ENCODE results near the gene KCNMA1. TPM values are rescaled to one million over a fixed set of nuclear protein-coding genes. Genes with fewer than 3 reads are reported as not detected.

Gene KCNMA1
- total RNA-seq, 1 donor from 2014 or later = 94.3 TPM

DNA sequence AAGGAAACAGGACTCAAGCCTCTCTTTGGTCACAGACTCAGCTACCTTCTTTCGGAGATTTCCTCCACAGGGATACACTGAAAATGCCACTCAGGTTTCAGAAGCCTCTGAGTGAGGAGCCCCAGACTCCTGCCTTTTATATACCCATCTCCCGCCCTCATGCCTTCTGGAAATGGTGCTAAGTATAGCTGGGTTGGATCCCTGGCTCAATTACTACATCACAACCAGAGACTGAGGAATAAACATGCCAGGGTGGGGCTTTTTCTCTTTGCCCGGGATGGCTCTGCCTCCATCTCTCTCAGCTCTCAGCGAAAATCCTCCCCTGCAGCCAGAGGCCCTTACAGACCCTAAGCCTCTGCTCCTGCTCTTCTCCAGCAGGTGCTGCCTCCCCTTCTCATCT is 299.5 kb downstream of the KCNMA1 start:
- Histone ChIP-seq H3K27ac (no peak overlapping the region), H3K27me3 (no peaks in the 10 kb centered on the region), H3K9me3 (no peaks in the 10 kb centered on the region), H3K36me3 (no peaks in the 10 kb centered on the region), H3K4me3 (no peak overlapping the region), H3K4me1 (no peaks in the 10 kb centered on the region)
- DNase-seq (ENCODE audit: extremely low spot score in 2 of 2) = no peak
- intact Hi-C loops (cut with DNase I) = no loop called here
- no peak for TF ChIP-seq POLR2AphosphoS5 (IDR thresholded peaks at IDR 0.05; ENCODE audit: insufficient read depth in 1 of 2, low read depth in 1 of 2)
- TF ChIP-seq POLR2A (IDR thresholded peaks at IDR 0.05) = no peak
- TF ChIP-seq, protein P1, sequence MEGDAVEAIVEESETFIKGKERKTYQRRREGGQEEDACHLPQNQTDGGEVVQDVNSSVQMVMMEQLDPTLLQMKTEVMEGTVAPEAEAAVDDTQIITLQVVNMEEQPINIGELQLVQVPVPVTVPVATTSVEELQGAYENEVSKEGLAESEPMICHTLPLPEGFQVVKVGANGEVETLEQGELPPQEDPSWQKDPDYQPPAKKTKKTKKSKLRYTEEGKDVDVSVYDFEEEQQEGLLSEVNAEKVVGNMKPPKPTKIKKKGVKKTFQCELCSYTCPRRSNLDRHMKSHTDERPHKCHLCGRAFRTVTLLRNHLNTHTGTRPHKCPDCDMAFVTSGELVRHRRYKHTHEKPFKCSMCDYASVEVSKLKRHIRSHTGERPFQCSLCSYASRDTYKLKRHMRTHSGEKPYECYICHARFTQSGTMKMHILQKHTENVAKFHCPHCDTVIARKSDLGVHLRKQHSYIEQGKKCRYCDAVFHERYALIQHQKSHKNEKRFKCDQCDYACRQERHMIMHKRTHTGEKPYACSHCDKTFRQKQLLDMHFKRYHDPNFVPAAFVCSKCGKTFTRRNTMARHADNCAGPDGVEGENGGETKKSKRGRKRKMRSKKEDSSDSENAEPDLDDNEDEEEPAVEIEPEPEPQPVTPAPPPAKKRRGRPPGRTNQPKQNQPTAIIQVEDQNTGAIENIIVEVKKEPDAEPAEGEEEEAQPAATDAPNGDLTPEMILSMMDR (IDR thresholded peaks at IDR 0.05) = no peak

DNA sequence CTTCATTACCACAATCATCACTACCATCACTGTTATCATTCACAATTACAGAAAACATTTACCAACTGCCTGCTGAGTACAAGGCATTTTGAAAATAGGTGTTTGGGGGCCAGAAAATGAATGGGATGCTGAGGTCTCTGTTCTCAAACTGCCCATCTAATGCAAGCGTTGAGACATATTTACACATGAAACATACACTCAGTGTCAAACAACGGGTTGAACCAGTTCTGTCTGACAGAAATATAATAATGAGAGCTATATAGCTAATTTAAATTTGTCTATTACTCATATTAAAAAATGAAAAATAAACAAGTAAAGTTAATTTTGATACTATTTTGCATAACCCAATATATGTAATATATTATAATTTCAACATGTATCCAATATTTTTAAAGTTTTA is 303.1 kb downstream of the KCNMA1 start:
- Histone ChIP-seq H3K9me3 (no peaks in the 10 kb centered on the region), H3K27me3 (no peaks in the 10 kb centered on the region), H3K4me1 (no peaks in the 10 kb centered on the region), H3K4me3 (no peak overlapping the region), H3K27ac (no peak overlapping the region), H3K36me3 (no peaks in the 10 kb centered on the region)
- intact Hi-C loops (cut with DNase I) = no loop called here
- no peak for DNase-seq (ENCODE audit: extremely low spot score in 2 of 2)
- TF ChIP-seq POLR2AphosphoS5 (IDR thresholded peaks at IDR 0.05; ENCODE audit: insufficient read depth in 1 of 2, low read depth in 1 of 2) (no peak), POLR2A (IDR thresholded peaks at IDR 0.05) (no peak)
- TF ChIP-seq, protein P1 (IDR thresholded peaks at IDR 0.05) = no peak

DNA sequence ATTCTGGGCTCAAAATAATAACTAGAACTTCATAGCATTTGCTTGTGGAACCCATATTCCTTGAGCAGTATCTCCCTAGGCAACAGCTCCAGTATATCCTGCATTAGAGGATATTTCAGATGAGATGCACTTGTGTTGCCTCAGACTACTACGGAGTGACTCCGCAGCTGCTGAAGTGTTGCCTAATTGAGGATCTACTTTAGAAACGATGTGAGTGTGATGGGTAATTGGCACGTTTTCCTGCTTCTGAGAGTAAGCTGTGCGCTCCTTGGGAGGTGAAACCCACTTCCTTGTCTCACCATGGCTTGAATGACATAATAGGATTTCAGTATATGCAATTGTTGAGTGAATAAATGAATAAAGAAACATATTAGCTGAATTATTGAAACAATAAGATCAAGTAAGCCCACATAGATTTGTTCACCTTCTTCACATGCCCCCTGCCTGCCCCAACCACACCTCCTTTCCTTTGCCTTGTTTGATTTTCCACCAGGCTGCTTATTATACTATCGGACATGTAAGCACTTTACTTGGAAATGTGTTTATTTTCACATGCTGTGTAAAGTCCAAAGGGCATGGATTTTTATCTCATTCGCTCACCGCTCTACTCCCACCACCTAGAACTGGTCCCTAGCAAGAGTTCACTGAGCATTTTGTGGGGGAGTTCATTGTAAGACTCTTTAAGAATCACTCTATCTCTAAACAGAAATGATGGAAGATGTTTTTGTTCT is 303.8 kb downstream of the KCNMA1 start:
- H3K27me3 ChIP-seq = no peaks in the 10 kb centered on the region
- H3K36me3 ChIP-seq = no peaks in the 10 kb centered on the region
- DNase-seq (ENCODE audit: extremely low spot score in 2 of 2) = no peak
- intact Hi-C loops (cut with DNase I) = no loop called here
- no peak overlapping the region for H3K27ac ChIP-seq
- TF ChIP-seq POLR2AphosphoS5 (IDR thresholded peaks at IDR 0.05; ENCODE audit: insufficient read depth in 1 of 2, low read depth in 1 of 2) (no peak), POLR2A (IDR thresholded peaks at IDR 0.05) (no peak)
- TF ChIP-seq, protein P1 (IDR thresholded peaks at IDR 0.05) = no peak
- H3K9me3 ChIP-seq = no peaks in the 10 kb centered on the region
- no peaks in the 10 kb centered on the region for H3K4me1 ChIP-seq
- H3K4me3 ChIP-seq = no peak overlapping the region

DNA sequence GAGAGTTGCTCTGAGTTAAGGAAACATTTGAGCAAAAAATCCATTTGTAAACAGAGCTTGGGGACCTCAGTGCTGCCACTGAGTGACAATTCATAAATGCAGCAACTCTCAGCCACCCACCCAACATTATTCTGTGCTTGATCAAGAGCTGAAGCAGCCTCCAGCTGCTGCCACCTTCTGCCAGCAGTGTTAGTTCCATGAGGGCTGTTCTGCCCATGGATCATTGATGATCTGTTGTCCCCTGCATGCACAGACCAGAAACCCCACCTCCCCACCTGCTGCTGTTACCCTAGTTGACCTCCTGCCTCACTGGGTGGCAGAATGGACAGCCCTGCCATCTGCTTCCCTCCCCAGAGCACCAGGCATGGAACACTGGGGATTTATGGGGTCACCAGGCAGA is 305.4 kb downstream of the KCNMA1 start:
- no peak overlapping the region for H3K27ac ChIP-seq
- intact Hi-C loops (cut with DNase I) = no loop called here
- no peak for DNase-seq (ENCODE audit: extremely low spot score in 2 of 2)
- TF ChIP-seq POLR2A (IDR thresholded peaks at IDR 0.05) = no peak
- no peak for TF ChIP-seq POLR2AphosphoS5 (IDR thresholded peaks at IDR 0.05; ENCODE audit: insufficient read depth in 1 of 2, low read depth in 1 of 2)
- TF ChIP-seq, protein P1 (IDR thresholded peaks at IDR 0.05) = no peak
- H3K4me1 ChIP-seq = no peaks in the 10 kb centered on the region
- H3K4me3 ChIP-seq = no peak overlapping the region
- no peaks in the 10 kb centered on the region for H3K27me3 ChIP-seq
- H3K36me3 ChIP-seq = no peaks in the 10 kb centered on the region
- no peaks in the 10 kb centered on the region for H3K9me3 ChIP-seq

DNA sequence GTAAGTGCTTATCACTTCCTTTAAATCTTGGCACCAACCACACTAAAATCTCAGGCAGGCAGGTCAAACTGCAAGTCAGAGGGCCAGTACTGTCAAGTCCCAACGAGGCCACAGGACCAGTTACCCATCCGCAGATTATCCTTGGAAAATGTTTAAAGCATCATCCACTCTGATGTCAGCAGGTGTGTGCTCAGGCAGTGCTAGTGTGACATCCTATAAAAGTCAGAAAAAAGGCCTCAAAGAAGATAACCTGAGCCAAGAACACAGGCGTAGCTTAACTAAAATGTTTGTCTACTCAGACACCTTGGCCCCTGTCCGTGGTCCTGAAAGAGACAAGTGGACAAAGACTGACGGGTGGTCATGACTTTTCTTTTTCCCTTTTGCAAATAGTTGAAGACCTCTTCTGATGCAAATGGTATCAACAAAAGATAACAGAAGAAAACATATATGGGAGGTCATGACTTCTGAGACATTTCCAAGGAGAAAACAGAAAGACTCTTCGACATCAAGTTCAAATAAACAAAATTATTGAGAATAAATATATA is 309.3 kb downstream of the KCNMA1 start:
- no peaks in the 10 kb centered on the region for H3K4me1 ChIP-seq
- TF ChIP-seq POLR2A (IDR thresholded peaks at IDR 0.05) = no peak
- TF ChIP-seq POLR2AphosphoS5 (IDR thresholded peaks at IDR 0.05; ENCODE audit: insufficient read depth in 1 of 2, low read depth in 1 of 2) = no peak
- TF ChIP-seq, protein P1 (IDR thresholded peaks at IDR 0.05) = no peak
- no peaks in the 10 kb centered on the region for H3K9me3 ChIP-seq
- intact Hi-C loops (cut with DNase I) = no loop called here
- no peak for DNase-seq (ENCODE audit: extremely low spot score in 2 of 2)
- no peak overlapping the region for H3K27ac ChIP-seq
- no peaks in the 10 kb centered on the region for H3K36me3 ChIP-seq
- H3K4me3 ChIP-seq = no peak overlapping the region
- H3K27me3 ChIP-seq = no peaks in the 10 kb centered on the region

All from vagina (tissue), 2 donors.